ENCODE data around the gene KRTDAP.
"Not testable (repeated sequence)": the region's sequence is repeated elsewhere in the genome, so short reads cannot be mapped to it uniquely, and the experiment has no call there.

The KRTDAP gene

GRCh38 chr19:35491836-35492360 lies 1.6 kb upstream of the KRTDAP start:
- H3K4me3 ChIP-seq (ENCODE audit: low read depth, low read length), result no peak overlapping the region
- no peak for DNase-seq (ENCODE audit: low read depth)

DNA sequence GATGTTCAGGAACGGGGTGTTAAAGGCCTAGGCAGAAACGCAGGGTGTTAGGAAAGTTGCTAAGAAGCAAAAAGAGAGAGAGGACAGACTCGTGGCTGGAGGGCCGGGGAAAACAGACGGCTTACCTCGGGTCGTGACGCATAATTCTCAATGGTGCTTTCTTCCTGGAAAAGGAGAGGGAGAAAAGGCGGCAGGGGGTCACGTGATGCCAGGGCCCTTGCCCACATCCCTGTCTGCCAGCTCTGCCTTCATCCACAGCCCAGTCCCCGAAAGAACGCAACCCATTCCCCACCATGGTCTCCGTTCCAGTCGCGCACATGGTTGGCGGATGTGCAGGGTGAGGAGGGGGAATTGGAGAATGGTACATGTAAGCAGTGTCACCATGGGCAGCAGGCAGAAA lies 1.6 kb downstream of the KRTDAP start:
- no peak overlapping the region for H3K4me3 ChIP-seq (ENCODE audit: low read depth, low read length)
- DNase-seq (ENCODE audit: low read depth), result no peak

DNA sequence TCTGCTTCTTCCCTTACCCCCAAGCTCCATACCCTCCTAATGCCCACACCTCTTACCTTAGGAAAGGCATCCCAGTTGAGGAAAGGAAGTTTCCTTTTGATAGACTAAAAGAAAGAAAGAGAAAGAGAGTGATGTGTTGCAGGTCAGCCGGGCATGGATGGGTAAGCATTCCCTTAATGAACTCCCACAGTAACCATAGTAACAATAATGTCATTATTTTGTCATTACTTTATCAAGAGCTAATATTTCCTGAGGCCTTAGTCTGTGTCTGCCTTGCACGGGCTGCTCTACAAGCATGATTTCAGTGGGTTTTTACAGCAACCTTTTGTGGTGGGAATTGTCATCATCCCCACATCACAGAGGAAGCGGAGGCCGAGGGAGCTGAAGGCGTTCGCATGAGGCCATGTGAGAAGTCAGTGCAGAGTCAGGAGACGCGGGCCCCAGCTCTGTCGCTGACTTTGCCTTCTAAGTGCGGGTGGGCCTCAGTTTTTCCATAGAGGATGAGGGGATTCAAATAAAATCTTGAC lies 2.5 kb downstream of the KRTDAP start:
- no peak for DNase-seq (ENCODE audit: low read depth)
- no peak overlapping the region for H3K4me3 ChIP-seq (ENCODE audit: low read depth, low read length)

GRCh38 chr19:35486268-35486708 lies 4.0 kb downstream of the KRTDAP start:
- DNase-seq (ENCODE audit: low read depth), result no peak
- no peak overlapping the region for H3K4me3 ChIP-seq (ENCODE audit: low read depth, low read length)

DNA sequence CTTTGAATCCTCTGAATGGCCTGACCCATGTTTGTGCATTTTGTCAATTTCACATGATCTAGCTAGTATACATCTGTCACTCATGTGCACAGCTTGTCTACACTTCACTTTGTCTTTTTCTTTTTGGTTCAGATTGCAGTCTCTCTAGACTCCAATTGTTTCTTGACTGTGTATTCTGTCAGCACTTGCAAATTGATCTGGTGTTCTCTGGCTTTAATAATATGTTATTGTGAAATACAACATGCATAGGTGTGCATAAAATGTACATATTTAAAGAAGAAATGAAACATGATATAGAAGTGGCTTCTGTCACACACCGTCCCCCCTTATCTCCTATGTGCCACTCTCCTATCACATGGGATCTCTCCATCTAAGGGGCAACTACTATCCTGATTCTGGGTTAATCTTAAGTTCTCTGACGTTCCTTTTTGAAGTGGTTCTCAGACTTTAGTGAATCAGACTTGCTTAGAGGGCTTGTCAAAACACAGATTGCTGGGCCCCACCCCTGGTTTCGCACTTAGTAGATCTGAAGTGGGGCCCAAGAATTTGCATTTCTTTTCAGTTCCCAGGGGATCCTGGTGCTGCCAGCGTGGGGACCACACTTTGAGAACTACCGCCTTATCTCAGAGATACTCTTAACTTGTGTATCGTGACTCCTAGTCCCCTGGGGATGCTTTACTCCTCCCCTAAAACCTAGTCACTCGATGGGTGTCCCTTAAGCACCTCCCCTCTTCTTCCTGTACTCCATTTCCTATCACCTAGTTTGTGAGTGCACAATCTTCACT lies 5.8 kb downstream of the KRTDAP start:
- DNase-seq (ENCODE audit: low read depth), result no peak
- H3K4me3 ChIP-seq (ENCODE audit: low read depth, low read length), result no peak overlapping the region

DNA sequence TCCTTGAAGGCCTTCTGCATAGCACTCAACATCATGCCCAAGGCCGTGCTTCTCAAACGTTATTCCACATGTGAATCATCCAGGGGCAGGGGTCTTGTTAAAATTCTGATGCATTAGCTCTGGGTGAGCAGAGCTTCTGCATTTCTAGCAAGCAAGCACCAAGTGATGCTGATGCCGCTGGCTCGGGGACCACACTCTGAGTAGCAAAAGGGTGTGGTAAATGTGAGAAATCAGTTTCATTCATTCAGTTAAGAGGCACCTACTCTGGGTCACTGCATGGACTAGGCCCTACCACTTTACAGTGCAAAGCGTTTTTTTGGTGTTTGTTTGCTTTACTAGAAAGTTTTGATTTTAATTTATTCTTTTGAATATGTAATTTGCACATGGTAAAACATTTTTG lies 7.2 kb downstream of the KRTDAP start:
- no peak for DNase-seq (ENCODE audit: low read depth)
- H3K4me3 ChIP-seq (ENCODE audit: low read depth, low read length), result no peak overlapping the region

DNA sequence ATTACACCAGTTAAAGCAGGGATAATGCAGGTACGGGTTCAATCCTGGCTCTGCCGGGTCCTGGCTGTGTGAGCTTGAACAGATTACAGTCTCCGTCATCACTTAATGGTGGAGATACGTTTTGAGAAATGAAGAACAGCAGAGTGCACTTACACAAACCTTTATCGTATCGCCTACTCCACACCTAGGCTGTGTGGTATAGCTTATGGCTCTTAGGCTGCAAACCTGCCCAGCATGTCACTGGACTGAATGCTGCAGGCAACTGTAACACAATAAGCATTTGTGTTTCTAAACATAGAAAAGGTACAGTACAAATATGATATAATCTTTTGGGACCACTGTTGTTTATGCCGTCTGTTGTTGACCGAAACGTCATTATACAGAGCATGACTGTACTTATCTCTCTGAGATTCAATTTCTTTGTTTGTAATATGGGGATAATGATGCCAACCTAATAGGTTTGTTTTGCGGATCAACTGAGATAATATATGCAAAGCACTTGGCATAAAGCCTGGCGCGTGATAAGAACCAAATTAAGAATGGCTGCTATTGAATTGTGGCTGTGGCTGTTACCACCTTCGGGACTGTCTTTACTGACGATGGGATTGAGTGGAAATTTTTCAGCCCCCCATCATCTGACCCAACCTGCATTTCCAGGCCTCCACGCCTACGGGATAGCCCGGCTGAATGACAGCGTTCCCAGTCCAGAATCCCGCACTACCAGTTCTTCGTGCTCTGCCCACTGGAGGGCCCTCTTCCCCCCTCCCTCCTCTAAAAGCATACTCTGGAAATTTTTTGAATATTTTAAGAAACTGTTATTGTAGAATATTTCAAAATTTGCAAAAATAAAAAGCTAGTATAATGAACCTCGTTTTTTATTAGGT lies 11.2 kb downstream of the KRTDAP start:
- DNase-seq (ENCODE audit: low read depth), result no peak
- H3K4me3 ChIP-seq (ENCODE audit: low read depth, low read length), result no peak overlapping the region

- DNase-seq (ENCODE audit: low read depth), result no peak
- no peak overlapping the region for H3K4me3 ChIP-seq (ENCODE audit: low read depth, low read length)
Observed at GRCh38 chr19:35476149-35476548, 14.1 kb downstream of the KRTDAP start.

GRCh38 chr19:35474594-35474993 lies 15.7 kb downstream of the KRTDAP start:
- H3K4me3 ChIP-seq (ENCODE audit: low read depth, low read length); DNase-seq (ENCODE audit: low read depth): not testable (repeated sequence)

- H3K4me3 ChIP-seq (ENCODE audit: low read depth, low read length), result no peak overlapping the region
- no peak for DNase-seq (ENCODE audit: low read depth)
Observed at GRCh38 chr19:35474104-35474503, 16.2 kb downstream of the KRTDAP start.

GRCh38 chr19:35471946-35472345 lies 18.3 kb downstream of the KRTDAP start:
- no peak overlapping the region for H3K4me3 ChIP-seq (ENCODE audit: low read depth, low read length)
- DNase-seq (ENCODE audit: low read depth), result no peak

DNA sequence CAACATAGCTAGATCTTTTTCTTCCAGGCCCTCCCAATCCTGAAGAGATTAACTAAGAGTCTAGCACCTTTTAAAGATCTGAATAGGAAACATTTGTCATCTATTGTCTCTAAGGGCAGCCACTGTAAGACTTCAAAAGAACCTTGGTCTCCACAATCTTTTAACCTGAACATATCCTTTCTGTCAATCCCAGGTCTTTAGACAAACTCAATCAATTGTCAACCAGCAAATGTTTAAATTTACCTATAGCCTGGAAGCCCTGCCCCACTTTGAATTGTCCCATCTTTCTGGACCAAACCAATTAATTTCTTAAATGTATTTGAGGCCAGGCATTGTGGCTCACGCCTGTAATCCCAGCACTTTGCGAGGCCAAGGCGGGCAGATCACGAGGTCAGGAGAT lies 19.2 kb downstream of the KRTDAP start:
- not testable (repeated sequence) for DNase-seq (ENCODE audit: low read depth); H3K4me3 ChIP-seq (ENCODE audit: low read depth, low read length)

- DNase-seq (ENCODE audit: low read depth), result no peak
- no peak overlapping the region for H3K4me3 ChIP-seq (ENCODE audit: low read depth, low read length)
Observed at GRCh38 chr19:35470128-35470527, 20.1 kb downstream of the KRTDAP start.

GRCh38 chr19:35468637-35469036 lies 21.6 kb downstream of the KRTDAP start:
- DNase-seq (ENCODE audit: low read depth), result no peak
- no peak overlapping the region for H3K4me3 ChIP-seq (ENCODE audit: low read depth, low read length)

GRCh38 chr19:35466259-35466658 lies 24.0 kb downstream of the KRTDAP start:
- no peak for DNase-seq (ENCODE audit: low read depth)
- H3K4me3 ChIP-seq (ENCODE audit: low read depth, low read length), result no peak overlapping the region

GRCh38 chr19:35462956-35463355 lies 27.3 kb downstream of the KRTDAP start:
- not testable (repeated sequence) for H3K4me3 ChIP-seq (ENCODE audit: low read depth, low read length)

DNA sequence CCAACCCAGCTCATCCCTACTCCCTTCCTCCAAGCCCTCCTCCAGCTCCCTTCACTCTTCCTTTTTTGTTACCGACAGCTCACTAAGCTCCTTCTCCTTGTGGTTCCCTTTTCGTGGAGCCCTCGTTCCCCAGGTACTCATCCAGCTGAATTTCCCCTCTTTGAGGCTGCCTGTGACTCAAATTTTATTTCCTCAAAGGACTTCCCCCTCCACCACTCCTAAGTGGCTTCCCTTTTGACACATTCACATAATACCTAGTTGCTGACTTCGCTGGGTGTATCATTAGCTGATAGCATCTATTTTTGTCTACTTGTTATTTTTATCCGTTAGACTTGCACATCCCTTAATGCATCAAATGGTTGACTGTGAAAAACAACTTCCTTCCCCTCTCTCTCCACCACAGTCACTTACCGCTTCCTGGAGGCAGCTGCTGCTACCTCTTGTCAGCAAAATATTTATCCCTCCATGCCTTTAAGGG lies 27.7 kb downstream of the KRTDAP start:
- DNase-seq (ENCODE audit: low read depth), result no peak
- no peak overlapping the region for H3K4me3 ChIP-seq (ENCODE audit: low read depth, low read length)

More at GRCh38 chr19:35462956-35463355, 27.3 kb downstream of the KRTDAP start:
- DNase-seq (ENCODE audit: low read depth), result not testable (repeated sequence)

GRCh38 chr19:35461788-35462187 lies 28.5 kb downstream of the KRTDAP start:
- H3K4me3 ChIP-seq (ENCODE audit: low read depth, low read length); DNase-seq (ENCODE audit: low read depth): not testable (repeated sequence)

GRCh38 chr19:35461060-35461459 lies 29.2 kb downstream of the KRTDAP start:
- H3K4me3 ChIP-seq (ENCODE audit: low read depth, low read length), result no peak overlapping the region
- no peak for DNase-seq (ENCODE audit: low read depth)

- no peak overlapping the region for H3K4me3 ChIP-seq (ENCODE audit: low read depth, low read length)
- no peak for DNase-seq (ENCODE audit: low read depth)
Observed at GRCh38 chr19:35460608-35461007, 29.7 kb downstream of the KRTDAP start.
